ENCODE measurements around the gene DYRK3.

DNA sequence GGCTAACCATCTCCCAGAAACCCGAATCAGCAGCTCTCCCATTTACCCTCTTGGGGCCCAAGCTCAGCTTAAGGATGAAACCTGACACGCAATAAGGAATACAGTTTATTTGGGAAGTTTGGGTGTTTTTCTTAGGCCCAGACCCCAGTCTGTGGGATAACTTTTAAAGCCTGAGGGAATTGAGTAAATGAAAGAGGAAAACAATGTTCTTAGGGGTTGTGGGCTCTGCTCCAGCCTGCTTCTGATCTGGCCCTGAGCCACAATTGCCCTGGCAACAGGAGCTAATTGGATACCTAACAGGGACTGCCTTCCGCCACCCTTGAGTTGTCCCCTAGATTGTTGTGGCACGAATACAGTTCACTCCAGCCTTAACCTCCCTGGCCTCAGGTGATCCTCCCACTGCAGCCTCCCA, 20.1 kb downstream of the DYRK3 start:
- no peak for TF ChIP-seq POLR2A (IDR thresholded peaks at IDR 0.05)
- TF ChIP-seq CTCF (IDR thresholded peaks at IDR 0.05), result no peak
